ENCODE data around the gene BARX2.

Gene BARX2

DNA sequence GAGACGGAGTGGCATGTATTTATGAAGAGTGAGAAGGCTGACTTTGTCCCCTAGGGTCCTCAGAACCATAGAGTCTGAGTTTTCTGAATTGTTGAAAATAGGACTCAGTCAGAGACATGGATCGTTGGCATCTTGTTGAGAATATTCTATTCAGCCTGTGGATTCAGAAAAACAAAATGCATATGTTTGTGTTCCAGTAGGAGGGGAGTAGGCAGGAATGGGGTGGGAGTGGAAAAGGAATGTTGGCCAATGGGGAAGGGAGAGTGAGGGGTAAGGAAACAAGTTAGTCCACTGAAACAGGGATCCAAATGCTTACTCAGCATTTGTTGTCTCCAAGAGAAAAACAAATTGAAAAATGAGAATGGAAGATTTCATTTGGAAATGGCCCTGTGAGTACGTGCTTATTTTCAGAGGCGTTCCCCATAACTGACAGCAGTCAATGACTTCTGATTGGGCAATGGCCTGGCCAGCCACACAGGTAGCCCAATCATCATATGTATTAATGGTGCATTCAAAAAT is 14.7 kb downstream of the BARX2 start:
- no peak overlapping the region for H3K27ac ChIP-seq (replicated peaks)
- DNase-seq (ENCODE audit: low read depth in 1 of 2, low spot score in 1 of 2) = no peak
- peaks cover 1% of the 10 kb centered on the region for H3K27me3 ChIP-seq (ENCODE audit: insufficient read depth, poor library complexity, severe bottlenecking)
- no peak overlapping the region for H3K4me3 ChIP-seq (replicated peaks; ENCODE audit: insufficient read depth, low read length)
- TF ChIP-seq, protein P1, sequence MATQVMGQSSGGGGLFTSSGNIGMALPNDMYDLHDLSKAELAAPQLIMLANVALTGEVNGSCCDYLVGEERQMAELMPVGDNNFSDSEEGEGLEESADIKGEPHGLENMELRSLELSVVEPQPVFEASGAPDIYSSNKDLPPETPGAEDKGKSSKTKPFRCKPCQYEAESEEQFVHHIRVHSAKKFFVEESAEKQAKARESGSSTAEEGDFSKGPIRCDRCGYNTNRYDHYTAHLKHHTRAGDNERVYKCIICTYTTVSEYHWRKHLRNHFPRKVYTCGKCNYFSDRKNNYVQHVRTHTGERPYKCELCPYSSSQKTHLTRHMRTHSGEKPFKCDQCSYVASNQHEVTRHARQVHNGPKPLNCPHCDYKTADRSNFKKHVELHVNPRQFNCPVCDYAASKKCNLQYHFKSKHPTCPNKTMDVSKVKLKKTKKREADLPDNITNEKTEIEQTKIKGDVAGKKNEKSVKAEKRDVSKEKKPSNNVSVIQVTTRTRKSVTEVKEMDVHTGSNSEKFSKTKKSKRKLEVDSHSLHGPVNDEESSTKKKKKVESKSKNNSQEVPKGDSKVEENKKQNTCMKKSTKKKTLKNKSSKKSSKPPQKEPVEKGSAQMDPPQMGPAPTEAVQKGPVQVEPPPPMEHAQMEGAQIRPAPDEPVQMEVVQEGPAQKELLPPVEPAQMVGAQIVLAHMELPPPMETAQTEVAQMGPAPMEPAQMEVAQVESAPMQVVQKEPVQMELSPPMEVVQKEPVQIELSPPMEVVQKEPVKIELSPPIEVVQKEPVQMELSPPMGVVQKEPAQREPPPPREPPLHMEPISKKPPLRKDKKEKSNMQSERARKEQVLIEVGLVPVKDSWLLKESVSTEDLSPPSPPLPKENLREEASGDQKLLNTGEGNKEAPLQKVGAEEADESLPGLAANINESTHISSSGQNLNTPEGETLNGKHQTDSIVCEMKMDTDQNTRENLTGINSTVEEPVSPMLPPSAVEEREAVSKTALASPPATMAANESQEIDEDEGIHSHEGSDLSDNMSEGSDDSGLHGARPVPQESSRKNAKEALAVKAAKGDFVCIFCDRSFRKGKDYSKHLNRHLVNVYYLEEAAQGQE (IDR thresholded peaks at IDR 0.05; ENCODE audit: insufficient replicate concordance, low read depth) = no peak
- TF ChIP-seq POLR2AphosphoS5 (IDR thresholded peaks at IDR 0.05; ENCODE audit: low read depth) (no peak), GABPA (IDR thresholded peaks at IDR 0.05; ENCODE audit: low read depth) (no peak), SPI1 (IDR thresholded peaks at IDR 0.05; ENCODE audit: borderline replicate concordance, low read depth) (no peak)
- TF ChIP-seq, protein P2, sequence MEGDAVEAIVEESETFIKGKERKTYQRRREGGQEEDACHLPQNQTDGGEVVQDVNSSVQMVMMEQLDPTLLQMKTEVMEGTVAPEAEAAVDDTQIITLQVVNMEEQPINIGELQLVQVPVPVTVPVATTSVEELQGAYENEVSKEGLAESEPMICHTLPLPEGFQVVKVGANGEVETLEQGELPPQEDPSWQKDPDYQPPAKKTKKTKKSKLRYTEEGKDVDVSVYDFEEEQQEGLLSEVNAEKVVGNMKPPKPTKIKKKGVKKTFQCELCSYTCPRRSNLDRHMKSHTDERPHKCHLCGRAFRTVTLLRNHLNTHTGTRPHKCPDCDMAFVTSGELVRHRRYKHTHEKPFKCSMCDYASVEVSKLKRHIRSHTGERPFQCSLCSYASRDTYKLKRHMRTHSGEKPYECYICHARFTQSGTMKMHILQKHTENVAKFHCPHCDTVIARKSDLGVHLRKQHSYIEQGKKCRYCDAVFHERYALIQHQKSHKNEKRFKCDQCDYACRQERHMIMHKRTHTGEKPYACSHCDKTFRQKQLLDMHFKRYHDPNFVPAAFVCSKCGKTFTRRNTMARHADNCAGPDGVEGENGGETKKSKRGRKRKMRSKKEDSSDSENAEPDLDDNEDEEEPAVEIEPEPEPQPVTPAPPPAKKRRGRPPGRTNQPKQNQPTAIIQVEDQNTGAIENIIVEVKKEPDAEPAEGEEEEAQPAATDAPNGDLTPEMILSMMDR (IDR thresholded peaks at IDR 0.05; ENCODE audit: insufficient read depth, low read length) = no peak

DNA sequence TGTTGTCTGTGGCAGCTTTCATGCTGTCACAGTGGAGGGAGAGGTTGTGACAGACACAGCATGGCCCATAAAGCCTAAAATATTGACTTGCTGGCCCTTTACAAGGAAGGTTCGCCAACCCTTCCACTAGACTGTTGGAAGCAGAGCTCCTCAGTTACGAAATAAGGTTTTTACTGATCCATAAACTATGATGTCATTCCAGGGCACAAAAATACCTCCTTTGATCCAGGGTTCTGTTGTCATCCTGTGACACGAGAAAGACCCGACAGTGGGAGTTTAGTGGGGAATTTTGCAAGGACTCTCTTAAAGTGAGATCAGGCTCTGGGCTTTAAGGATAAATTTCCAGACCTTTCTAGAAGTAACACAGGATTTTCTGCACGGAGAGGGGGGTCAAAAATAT is 15.7 kb downstream of the BARX2 start:
- H3K27me3 ChIP-seq (ENCODE audit: insufficient read depth, poor library complexity, severe bottlenecking) = no peaks in the 10 kb centered on the region
- DNase-seq (ENCODE audit: low read depth in 1 of 2, low spot score in 1 of 2) = no peak
- TF ChIP-seq SPI1 (IDR thresholded peaks at IDR 0.05; ENCODE audit: borderline replicate concordance, low read depth) (no peak), GABPA (IDR thresholded peaks at IDR 0.05; ENCODE audit: low read depth) (no peak), POLR2AphosphoS5 (IDR thresholded peaks at IDR 0.05; ENCODE audit: low read depth) (no peak)
- TF ChIP-seq, protein P1 (IDR thresholded peaks at IDR 0.05; ENCODE audit: insufficient replicate concordance, low read depth) = no peak
- TF ChIP-seq, protein P2 (IDR thresholded peaks at IDR 0.05; ENCODE audit: insufficient read depth, low read length) = no peak
- no peak overlapping the region for H3K4me3 ChIP-seq (replicated peaks; ENCODE audit: insufficient read depth, low read length)
- no peak overlapping the region for H3K27ac ChIP-seq (replicated peaks)

DNA sequence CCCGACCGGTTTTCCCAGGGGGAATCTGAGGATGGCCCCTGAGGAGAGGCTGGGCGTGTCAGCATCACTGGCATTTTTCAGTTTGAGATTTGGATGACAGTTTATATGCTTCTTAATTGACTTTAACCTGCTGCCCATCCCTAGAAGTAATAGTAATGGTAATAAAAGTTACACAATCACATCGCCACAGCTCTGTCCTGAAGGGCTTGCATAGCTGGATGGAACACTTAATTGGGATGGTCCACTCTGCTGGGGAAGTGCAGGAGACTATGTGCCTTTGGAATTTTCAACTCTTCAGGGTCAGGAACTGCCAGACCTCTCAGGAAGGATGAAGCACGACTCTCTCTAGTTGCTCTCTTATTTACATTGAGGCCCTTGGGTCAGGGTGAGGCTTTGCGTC is 16.2 kb downstream of the BARX2 start:
- DNase-seq (ENCODE audit: low read depth in 1 of 2, low spot score in 1 of 2) = no peak
- Histone ChIP-seq H3K27me3 (ENCODE audit: insufficient read depth, poor library complexity, severe bottlenecking) (no peaks in the 10 kb centered on the region), H3K27ac (replicated peaks) (no peak overlapping the region), H3K4me3 (replicated peaks; ENCODE audit: insufficient read depth, low read length) (no peak overlapping the region)
- TF ChIP-seq, protein P1 (IDR thresholded peaks at IDR 0.05; ENCODE audit: insufficient replicate concordance, low read depth) = no peak
- TF ChIP-seq GABPA (IDR thresholded peaks at IDR 0.05; ENCODE audit: low read depth) = no peak
- no peak for TF ChIP-seq POLR2AphosphoS5 (IDR thresholded peaks at IDR 0.05; ENCODE audit: low read depth)
- TF ChIP-seq SPI1 (IDR thresholded peaks at IDR 0.05; ENCODE audit: borderline replicate concordance, low read depth) = no peak
- TF ChIP-seq, protein P2 (IDR thresholded peaks at IDR 0.05; ENCODE audit: insufficient read depth, low read length) = no peak
